HepG2 (cell line): Measurements from ENCODE around the gene UGGT1. TPM values are rescaled to one million over a fixed set of nuclear protein-coding genes. Genes with fewer than 3 reads are reported as not detected.

Source experiments
- ARID5B ChIP-seq: IDR thresholded peaks from 2 replicates; pipeline ENCODE4 v1.4.0; 2020; ENCODE audit warnings: mild to moderate bottlenecking, missing genetic modification reagents
- E2F5 ChIP-seq: sonication (generic); formaldehyde crosslinking; conservative IDR thresholded peaks from 2 replicates; pipeline ENCODE4 v1.4.0; 2020; ENCODE audit warnings: missing genetic modification reagents
- FOXJ3 ChIP-seq: sonication (generic); formaldehyde crosslinking; IDR thresholded peaks from 2 replicates; pipeline ENCODE4 v1.4.0; 2020; ENCODE audit warnings: missing genetic modification reagents, mild to moderate bottlenecking, borderline replicate concordance
- HNRNPK ChIP-seq: fragments of 200-400 bp; formaldehyde crosslinking; IDR thresholded peaks from 2 replicates; pipeline ENCODE4 v1.6.1; 2018; ENCODE audit warnings: low read length, low read depth, moderate library complexity, mild to moderate bottlenecking; ENCODE audit not compliant: poor library complexity, severe bottlenecking
- HOXA7 ChIP-seq: sonication (generic); formaldehyde crosslinking; IDR thresholded peaks from 2 replicates; pipeline ENCODE4 v1.8.1; 2022; ENCODE audit warnings: mild to moderate bottlenecking, missing genetic modification reagents, moderate library complexity
- KLF11 ChIP-seq: IDR thresholded peaks from 2 replicates; pipeline ENCODE4 v1.6.1; 2016; ENCODE audit warnings: missing compliant biosample characterization
- KMT2B ChIP-seq: IDR thresholded peaks from 2 replicates; pipeline ENCODE4 v1.6.1; 2016; ENCODE audit warnings: missing genetic modification reagents, missing compliant biosample characterization
- MED1 ChIP-seq: sonication (generic); formaldehyde crosslinking; IDR thresholded peaks from 2 replicates; pipeline ENCODE4 v1.4.0; 2020; ENCODE audit warnings: missing genetic modification reagents
- MIER3 ChIP-seq: IDR thresholded peaks from 2 replicates; pipeline ENCODE4 v1.6.1; 2016; ENCODE audit warnings: missing compliant biosample characterization, borderline replicate concordance
- NBN ChIP-seq: fragments of 450-650 bp; conservative IDR thresholded peaks from 2 replicates; pipeline ENCODE4 v1.6.1; 2017
- NFYB ChIP-seq: sonication (generic); formaldehyde crosslinking; IDR thresholded peaks from 2 replicates; pipeline ENCODE4 v1.4.0; 2020; ENCODE audit warnings: missing genetic modification reagents
- NR3C1 ChIP-seq: sonication (generic); formaldehyde crosslinking; IDR thresholded peaks from 2 replicates; pipeline ENCODE4 v1.4.0; 2020; ENCODE audit warnings: missing genetic modification reagents
- NRL ChIP-seq: sonication (generic); formaldehyde crosslinking; IDR thresholded peaks from 2 replicates; pipeline ENCODE4 v1.5.0; 2020; ENCODE audit warnings: missing genetic modification reagents, mild to moderate bottlenecking, moderate library complexity, borderline replicate concordance
- SAP130 ChIP-seq: IDR thresholded peaks from 2 replicates; pipeline ENCODE4 v1.6.1; 2016; ENCODE audit warnings: low read depth
- SIX1 ChIP-seq: sonication (generic); formaldehyde crosslinking; IDR thresholded peaks from 2 replicates; pipeline ENCODE4 v1.4.0; 2020; ENCODE audit warnings: missing genetic modification reagents, borderline replicate concordance
- TAF15 ChIP-seq: fragments of 200-400 bp; formaldehyde crosslinking; IDR thresholded peaks from one replicate; pipeline ENCODE4 v1.6.1; 2018; ENCODE audit warnings: mild to moderate bottlenecking, low read depth, low read length; ENCODE audit not compliant: poor library complexity, severe bottlenecking
- TCF7 ChIP-seq: sonication (generic); IDR thresholded peaks from 2 replicates; pipeline ENCODE4 v1.6.1; 2016; ENCODE audit warnings: antibody characterized with exemption, low read depth
- TCF7L2 ChIP-seq: IDR thresholded peaks from 2 replicates; pipeline ENCODE4 v1.6.1; 2011; ENCODE audit warnings: mild to moderate bottlenecking, low read depth, low read length, moderate library complexity
- TRIM24 ChIP-seq: sonication (generic); formaldehyde crosslinking; IDR thresholded peaks from 2 replicates; pipeline ENCODE4 v1.8.0; 2022; ENCODE audit warnings: mild to moderate bottlenecking, missing genetic modification reagents
- ZNF557 ChIP-seq: sonication (generic); formaldehyde crosslinking; IDR thresholded peaks from 2 replicates; pipeline ENCODE4 v1.4.0; 2020; ENCODE audit warnings: missing genetic modification reagents
- ZNF563 ChIP-seq: sonication (generic); formaldehyde crosslinking; IDR thresholded peaks from 2 replicates; pipeline ENCODE4 v1.8.0; 2022; ENCODE audit warnings: mild to moderate bottlenecking, moderate library complexity, missing genetic modification reagents
- ZNF607 ChIP-seq: sonication (generic); formaldehyde crosslinking; IDR thresholded peaks from 2 replicates; pipeline ENCODE4 v1.5.1; 2020; ENCODE audit warnings: missing genetic modification reagents, mild to moderate bottlenecking, borderline replicate concordance
- polyA plus RNA-seq, 8 experiments: library from polyadenylated mRNA; depleted of rRNA in 3 of 8; stranded (reverse) in 7 of 8; unstranded in 1 of 8; fragments of >200 nt; fragmentation: Illumina TruSeq in 4 of 8; extraction: Trizol in 4 of 8; gene quantifications; 2 replicates each; pipeline versions ENCODE4 v1.2.1 to v1.2.3, GENCODE V29; 2011 to 2016; ENCODE audit warnings: low read depth in 4 of 8, missing spikeins in 1 of 8, mixed read lengths in 1 of 8; ENCODE audit not compliant: insufficient read depth in 1 of 8
- total RNA-seq, 5 experiments: library from RNA; depleted of rRNA; stranded (reverse); fragments of >200 nt; fragmentation: Illumina TruSeq; extraction: Trizol; gene quantifications; 2 replicates each; pipeline ENCODE4 v1.2.3, GENCODE V29; 2016; ENCODE audit warnings: low read depth in 1 of 5
- TF ChIP-seq, protein P1 (sequence below), 2 experiments: sonication (generic) in 1 of 2; formaldehyde crosslinking in 1 of 2; IDR thresholded peaks; 2 replicates each; pipeline versions ENCODE4 v1.4.0 to v1.6.1; 2016 to 2020; ENCODE audit warnings: borderline replicate concordance in 1 of 2, low read depth in 1 of 2, mild to moderate bottlenecking in 1 of 2, missing genetic modification reagents in 1 of 2

The UGGT1 gene
- total and polyA plus RNA-seq, 2 of the 13 experiments (the other 11 are each of a cell fraction or from before 2014, with no cell fraction given), result 35.8 to 83.2 TPM

DNA sequence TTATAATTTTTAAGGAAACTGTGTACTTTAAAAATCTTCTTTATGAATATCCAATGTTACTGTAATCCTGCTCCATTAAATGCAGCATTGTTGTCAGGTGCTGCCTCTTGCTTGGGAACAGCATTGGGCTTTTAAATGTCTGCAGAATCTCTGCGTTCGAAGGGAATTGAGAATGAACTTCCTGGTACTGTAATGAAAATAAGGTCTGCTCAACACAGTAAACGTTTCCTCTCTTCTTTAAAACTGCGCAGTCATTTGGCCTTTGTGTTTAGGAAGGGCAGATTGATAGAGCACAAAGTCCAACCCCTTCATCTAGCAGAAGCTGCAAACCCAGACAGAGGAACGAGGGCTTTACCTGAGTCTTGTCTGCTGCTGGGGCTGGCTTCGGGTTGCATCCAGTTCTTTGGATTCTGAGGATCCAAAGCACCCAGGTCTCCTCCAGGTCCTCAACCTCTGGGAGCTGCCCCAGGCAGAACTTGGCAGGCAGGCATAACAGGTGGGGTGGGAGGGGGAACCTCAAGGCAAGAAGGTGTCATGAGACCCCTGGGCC lies 104.5 kb downstream of the UGGT1 start (continued):
- TF ChIP-seq, protein P1, sequence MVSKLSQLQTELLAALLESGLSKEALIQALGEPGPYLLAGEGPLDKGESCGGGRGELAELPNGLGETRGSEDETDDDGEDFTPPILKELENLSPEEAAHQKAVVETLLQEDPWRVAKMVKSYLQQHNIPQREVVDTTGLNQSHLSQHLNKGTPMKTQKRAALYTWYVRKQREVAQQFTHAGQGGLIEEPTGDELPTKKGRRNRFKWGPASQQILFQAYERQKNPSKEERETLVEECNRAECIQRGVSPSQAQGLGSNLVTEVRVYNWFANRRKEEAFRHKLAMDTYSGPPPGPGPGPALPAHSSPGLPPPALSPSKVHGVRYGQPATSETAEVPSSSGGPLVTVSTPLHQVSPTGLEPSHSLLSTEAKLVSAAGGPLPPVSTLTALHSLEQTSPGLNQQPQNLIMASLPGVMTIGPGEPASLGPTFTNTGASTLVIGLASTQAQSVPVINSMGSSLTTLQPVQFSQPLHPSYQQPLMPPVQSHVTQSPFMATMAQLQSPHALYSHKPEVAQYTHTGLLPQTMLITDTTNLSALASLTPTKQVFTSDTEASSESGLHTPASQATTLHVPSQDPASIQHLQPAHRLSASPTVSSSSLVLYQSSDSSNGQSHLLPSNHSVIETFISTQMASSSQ (IDR thresholded peaks at IDR 0.05; ENCODE audit: low read depth), result no peak
- TF ChIP-seq, protein P1 (CRISPR knock-in tag; IDR thresholded peaks at IDR 0.05; ENCODE audit: borderline replicate concordance), result no peak; the same call in 1 of the 2 replicates
- TF ChIP-seq MIER3 (CRISPR knock-in tag) (peak; percentile 83; the same call in 1 of the 2 replicates), KMT2B (CRISPR knock-in tag) (peak; percentile 43; the same call in 1 of the 2 replicates), TCF7L2 (no peak), NBN (no peak), NRL (CRISPR knock-in tag) (no peak), SAP130 (CRISPR knock-in tag) (peak; percentile 85), TCF7 (peak; percentile 64), ZNF607 (no peak), NFYB (CRISPR knock-in tag) (no peak), MED1 (CRISPR knock-in tag) (peak; percentile 71), SIX1 (CRISPR knock-in tag) (peak; percentile 43; the same call in 1 of the 2 replicates), TAF15 (no peak), ZNF563 (CRISPR knock-in tag) (no peak), FOXJ3 (no peak), NR3C1 (CRISPR knock-in tag) (no peak), HNRNPK (no peak), TRIM24 (CRISPR knock-in tag) (no peak), ARID5B (CRISPR knock-in tag) (peak; percentile 88), KLF11 (no peak), E2F5 (CRISPR knock-in tag) (no peak), ZNF557 (CRISPR knock-in tag) (0 out of 2 replicates have a peak, but pooled peaks have one; percentile 8), HOXA7 (no peak)
